ENCODE data around the gene XIRP2.

- TF ChIP-seq CTCF (IDR thresholded peaks at IDR 0.05) (no peak), POLR2A (IDR thresholded peaks at IDR 0.05) (no peak)
Observed at GRCh38 chr2:166957686-166958085, 69.4 kb downstream of the XIRP2 start.
